ENCODE measurements around the gene MGAT4D. TPM values are rescaled to one million over a fixed set of nuclear protein-coding genes. Genes with fewer than 3 reads are reported as not detected.
"Not testable (repeated sequence)": the region's sequence is repeated elsewhere in the genome, so short reads cannot be mapped to it uniquely, and the experiment has no call there.

Gene MGAT4D
- total RNA-seq, 1 donor from 2014 or later, result not detected

DNA sequence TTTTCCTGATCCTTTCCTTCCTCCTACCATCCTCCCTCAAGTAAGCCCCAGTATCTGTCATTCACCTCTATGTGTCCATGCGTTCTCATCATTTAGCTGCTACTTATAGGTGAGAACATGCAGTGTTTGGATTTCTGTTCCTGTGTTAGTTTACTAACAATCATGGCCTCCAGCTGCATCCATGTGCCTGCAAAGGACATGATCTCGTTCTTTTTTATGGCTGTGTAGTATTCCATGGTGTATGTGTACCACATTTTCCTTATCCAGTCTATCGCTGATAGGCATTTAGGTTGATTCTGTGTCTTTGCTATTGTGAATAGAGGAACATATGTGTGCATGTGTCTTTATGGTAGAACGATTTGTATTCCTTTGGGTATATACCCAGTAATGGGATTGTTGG is 53.7 kb downstream of the MGAT4D start:
- DNase-seq (ENCODE audit: extremely low read depth, low read depth, low spot score), result not testable (repeated sequence)

GRCh38 chr4:140439644-140440142 is 58.4 kb downstream of the MGAT4D start:
- DNase-seq (ENCODE audit: extremely low read depth, low read depth, low spot score), result no peak

- DNase-seq (ENCODE audit: extremely low read depth, low read depth, low spot score), result no peak
Observed at GRCh38 chr4:140427919-140428471, 70.1 kb downstream of the MGAT4D start.

DNA sequence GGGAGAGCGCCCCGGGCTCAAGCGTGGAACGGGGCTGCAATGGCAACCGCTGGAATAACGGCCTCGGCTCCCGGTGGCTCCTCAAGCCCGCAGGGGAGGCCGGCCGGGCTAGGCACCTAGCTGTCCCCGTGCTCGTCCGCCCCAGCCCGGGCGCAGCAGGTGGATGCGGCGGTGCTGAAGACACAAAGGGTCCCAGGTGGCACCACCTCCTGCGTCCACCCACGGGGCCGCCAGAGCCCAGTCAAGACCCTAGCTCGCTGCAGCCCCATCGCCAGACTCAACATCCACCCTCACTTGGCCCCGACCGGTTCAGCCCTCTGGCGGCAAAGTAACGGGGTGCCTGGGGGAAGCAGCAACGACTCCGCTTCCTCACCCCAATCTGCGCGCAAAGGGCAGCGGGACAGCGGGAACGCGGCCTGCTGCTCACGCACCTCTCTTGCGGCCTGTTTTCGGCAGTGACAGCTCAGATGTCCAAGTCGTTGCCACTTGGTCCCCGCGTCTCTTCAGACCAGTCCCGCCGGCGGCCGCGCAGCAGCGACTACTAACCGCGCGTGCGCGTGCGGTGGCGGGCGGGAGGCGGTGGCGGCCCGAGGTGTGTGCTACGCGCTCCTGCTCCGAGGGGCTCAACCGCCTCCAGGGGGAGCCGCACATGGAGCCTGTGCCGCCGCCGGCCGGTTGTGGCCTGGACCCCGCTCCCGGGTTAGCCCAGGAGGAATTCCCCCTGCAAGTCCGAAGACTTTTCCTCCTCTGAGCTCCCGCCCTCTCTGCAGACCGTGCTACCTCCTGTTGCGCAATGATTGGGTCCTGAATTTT is 70.8 kb downstream of the MGAT4D start, which contains the start of gene CLGN:
Gene CLGN (minus strand): TSS at position 543 of the 813 bp plus-strand sequence. CDS start 14,570 bp downstream, outside the sequence.
- DNase-seq (ENCODE audit: extremely low read depth, low read depth, low spot score), result no peak

DNA sequence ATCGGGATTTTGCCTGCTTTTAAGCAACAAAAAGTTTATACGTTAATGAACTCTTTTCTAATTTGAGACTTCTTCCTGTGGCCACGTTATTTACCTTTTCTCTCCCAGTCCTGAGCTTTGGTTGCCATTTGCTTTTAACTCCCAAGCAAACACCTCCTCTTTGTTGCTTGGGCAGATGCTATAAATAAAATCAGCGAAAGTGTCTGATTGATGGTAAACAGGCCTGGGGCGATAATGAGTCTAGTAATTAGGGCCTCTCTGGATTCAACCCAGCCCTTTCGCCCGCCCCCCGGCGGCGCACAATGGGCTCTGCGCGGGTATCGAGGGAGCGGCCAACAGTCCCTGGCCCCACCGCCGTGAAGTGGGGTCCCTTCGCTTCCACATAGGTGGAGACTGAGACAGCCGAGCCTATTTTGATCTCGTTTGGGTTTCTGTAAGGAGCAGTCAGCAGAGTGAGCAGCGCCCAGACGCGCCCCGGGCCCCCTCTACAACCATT is 71.4 kb downstream of the MGAT4D start:
- no peak for DNase-seq (ENCODE audit: extremely low read depth, low read depth, low spot score)

GRCh38 chr4:140423106-140423505 is 75.0 kb downstream of the MGAT4D start:
- no peak for DNase-seq (ENCODE audit: extremely low read depth, low read depth, low spot score)

DNA sequence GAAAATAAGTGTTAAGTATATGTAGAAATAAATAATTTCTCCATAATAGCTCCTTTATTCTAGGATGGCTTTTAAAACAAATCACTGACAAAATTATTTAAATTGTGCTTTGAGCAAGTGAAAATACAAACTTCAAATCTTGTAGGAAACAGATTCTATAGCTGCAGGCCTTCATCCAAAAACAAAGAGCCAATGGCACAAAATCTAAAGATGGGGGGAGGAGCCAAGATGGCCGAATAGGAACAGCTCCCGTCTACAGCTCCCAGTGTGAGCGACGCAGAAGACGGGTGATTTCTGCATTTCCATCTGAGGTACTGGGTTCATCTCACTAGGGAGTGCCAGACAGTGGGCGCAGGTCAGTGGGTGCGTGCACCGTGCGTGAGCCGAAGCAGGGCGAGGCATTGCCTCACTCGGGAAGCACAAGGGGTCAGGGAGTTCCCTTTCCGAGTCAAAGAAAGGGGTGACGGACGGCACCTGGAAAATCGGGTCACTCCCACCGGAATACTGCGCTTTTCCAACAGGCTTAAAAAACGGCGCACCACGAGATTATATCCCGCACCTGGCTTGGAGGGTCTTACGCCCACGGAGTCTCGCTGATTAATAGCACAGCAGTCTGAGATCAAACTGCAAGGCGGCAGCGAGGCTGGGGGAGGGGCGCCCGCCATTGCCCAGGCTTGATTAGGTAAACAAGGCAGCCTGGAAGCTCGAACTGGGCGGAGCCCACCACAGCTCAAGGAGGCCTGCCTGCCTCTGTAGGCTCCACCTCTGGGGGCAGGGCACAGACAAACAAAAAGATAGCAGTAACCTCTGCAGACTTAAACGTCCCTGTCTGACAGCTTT is 84.7 kb downstream of the MGAT4D start:
- DNase-seq (ENCODE audit: extremely low read depth, low read depth, low spot score), result not testable (repeated sequence)

DNA sequence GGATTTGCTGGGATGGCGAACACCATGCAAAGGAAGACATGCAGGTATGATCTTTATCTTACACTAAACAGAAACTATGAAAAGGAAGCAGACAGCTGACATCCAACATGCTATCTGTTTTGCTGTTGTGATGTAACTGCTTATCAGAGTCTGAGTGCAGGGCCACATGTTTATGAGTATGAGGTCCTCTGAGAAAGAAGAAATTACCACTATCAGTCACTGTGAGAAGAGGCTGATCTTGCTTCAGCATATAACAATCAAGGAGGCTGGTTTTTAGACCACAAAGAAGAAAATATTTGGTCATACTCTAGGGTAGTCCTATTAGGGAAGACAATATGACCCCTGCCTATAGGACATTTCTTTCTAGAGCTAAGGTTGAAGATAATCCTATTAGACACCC is 89.1 kb downstream of the MGAT4D start:
- DNase-seq (ENCODE audit: extremely low read depth, low read depth, low spot score), result no peak

DNA sequence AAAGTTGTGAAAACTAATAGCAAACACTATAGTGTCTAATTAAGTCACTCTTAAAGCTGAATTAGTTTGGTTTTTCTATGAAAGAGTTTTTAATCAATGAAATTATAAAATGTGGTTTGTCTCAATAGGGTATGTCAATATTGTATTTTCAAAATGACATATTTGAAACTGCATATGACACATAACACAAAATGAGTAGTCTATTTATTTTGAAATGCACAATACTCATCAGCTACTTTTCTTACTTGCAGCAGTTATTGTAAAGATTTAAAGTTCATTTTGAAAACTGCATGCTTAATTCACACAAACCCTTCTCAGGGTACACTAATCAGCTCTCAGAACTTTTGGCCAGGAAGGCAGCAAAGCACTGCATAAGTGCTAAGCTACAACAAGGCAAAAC is 91.8 kb downstream of the MGAT4D start:
- no peak for DNase-seq (ENCODE audit: extremely low read depth, low read depth, low spot score)

- no peak for DNase-seq (ENCODE audit: extremely low read depth, low read depth, low spot score)
Observed at GRCh38 chr4:140400111-140400510, 98.0 kb downstream of the MGAT4D start.

DNA sequence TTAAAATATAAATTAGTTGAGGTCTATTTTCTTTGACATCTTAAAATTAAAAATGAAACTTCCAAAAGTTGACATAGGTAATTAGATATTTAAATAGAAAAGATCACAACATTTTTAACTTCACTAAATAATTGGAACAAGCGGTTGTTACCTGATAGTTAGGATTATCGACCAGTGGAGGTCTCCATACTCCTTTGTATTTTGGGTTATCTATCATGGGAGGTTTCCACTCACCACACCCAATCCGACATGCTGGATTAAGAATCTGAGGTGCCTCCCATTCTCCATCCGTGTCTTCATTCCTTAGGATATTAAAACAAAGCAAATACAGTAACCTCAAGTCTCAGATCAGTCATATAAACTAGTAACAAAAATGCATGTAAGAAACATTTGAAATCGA is 102.4 kb downstream of the MGAT4D start:
- no peak for DNase-seq (ENCODE audit: extremely low read depth, low read depth, low spot score)

Other genes with a start within 250 kb of the MGAT4D start
- gene SCOC, start 124.6 kb downstream of the MGAT4D start, total RNA-seq, result 45.7 and 56.2 TPM in 2 replicates
- gene CLGN, start 70.6 kb downstream of the MGAT4D start, total RNA-seq, result 1.2 and 7.6 TPM in 2 replicates
- 12.8 and 19.1 TPM in 2 replicates for gene ELMOD2, start 25.9 kb upstream of the MGAT4D start, total RNA-seq
- gene UCP1, start 70.7 kb upstream of the MGAT4D start, total RNA-seq, result not detected in 2 replicates

All from glomerular endothelial cell (primary cell).